Spinal cord (tissue), 10 donors: ENCODE results near the gene PCDHA9. TPM values are rescaled to one million over a fixed set of nuclear protein-coding genes. Genes with fewer than 3 reads are reported as not detected.
A peak's percentile ranks its signal among the peaks of the same experiment; 100 is the strongest.

Experiments used
- DNase-seq, 6 donors: peaks; one replicate each; pipeline versions ENCODE4 v3.0.0 to v3.0.0-alpha.2; 2013 to 2015; ENCODE audit warnings: low spot score in 6 of 6, low read depth in 4 of 6
- H3K27ac ChIP-seq: one replicate; pipeline ENCODE4 v1.5.1; 2013; ENCODE audit warnings: low read depth, low read length, control low read depth
- H3K27me3 ChIP-seq: one replicate; pipeline ENCODE4 v1.6.1; 2013; ENCODE audit warnings: low read length; ENCODE audit not compliant: control insufficient read depth, insufficient read depth
- H3K36me3 ChIP-seq: one replicate; pipeline ENCODE4 v1.6.1; 2013; ENCODE audit warnings: low read length; ENCODE audit not compliant: control insufficient read depth, insufficient read depth
- H3K4me1 ChIP-seq: one replicate; pipeline ENCODE4 v1.6.1; 2013; ENCODE audit warnings: low read length; ENCODE audit not compliant: control insufficient read depth, insufficient read depth
- H3K4me3 ChIP-seq: one replicate; pipeline ENCODE4 v1.5.1; 2013; ENCODE audit warnings: low read depth, low read length, control low read depth
- H3K9me3 ChIP-seq: one replicate; pipeline ENCODE4 v1.6.1; 2013; ENCODE audit warnings: low read length; ENCODE audit not compliant: control insufficient read depth, insufficient read depth
- WGBS: methylation state at CpG from one replicate; pipeline ENCODE4 v1.1.5; 2013; ENCODE audit warnings: missing lambda C conversion rate; ENCODE audit not compliant: insufficient coverage; 5-methylcytosine and 5-hydroxymethylcytosine counted together
- polyA plus RNA-seq, 2 donors: library from polyadenylated mRNA; unstranded; fragments of 120-200 nt; gene quantifications; one replicate each; pipeline ENCODE4 v1.2.1, GENCODE V29; 2013; ENCODE audit not compliant: insufficient read length in 2 of 2
- total RNA-seq, 2 donors: library from RNA; depleted of rRNA in 1 of 2; stranded (reverse); fragments of 120-200 nt in 1 of 2; fragments of >200 nt in 1 of 2; gene quantifications; one replicate each; pipeline versions ENCODE4 v1.2.3 to v1.2.4, GENCODE V29; 2013 to 2014
- donor health status: healthy.

The PCDHA9 gene
- total and polyA plus RNA-seq, 4 donors: 0.11 to 4.1 (median 2.3) TPM

GRCh38 chr5:140881889-140882590 lies 33.9 kb downstream of the PCDHA9 start, which contains the start of gene PCDHA13:
PCDHA13 (plus strand) TSS chr5:140882124; CDS start chr5:140882269, 145 bp downstream.
- Histone ChIP-seq H3K9me3 (peaks cover 27% of the 10 kb centered on the region), H3K4me1 (peaks cover 7% of the 10 kb centered on the region), H3K36me3 (peaks cover 17% of the 10 kb centered on the region), H3K4me3 (peak within 1 kb of the TSS; percentile 26), H3K27me3 (no peaks in the 10 kb centered on the region), H3K27ac (no peak within 1 kb of the TSS)
- 3% methylated on average over 19 of the region's 35 CpGs for WGBS
- DNase-seq: peak in 2 of 6 donors; percentile 38 to 77

DNA sequence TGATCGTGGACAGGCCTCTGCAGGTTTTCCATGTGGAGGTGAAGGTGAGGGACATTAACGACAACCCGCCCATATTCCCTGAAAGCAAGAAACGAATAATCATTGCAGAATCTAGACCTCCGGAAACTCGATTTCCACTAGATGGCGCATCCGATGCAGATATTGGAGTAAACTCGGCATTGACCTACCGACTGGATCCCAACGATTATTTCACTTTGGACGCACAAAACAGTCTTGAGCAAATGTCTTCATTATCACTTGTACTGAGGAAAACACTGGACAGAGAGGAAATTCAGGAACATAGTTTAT lies 34.4 kb downstream of the PCDHA9 start:
- H3K36me3 ChIP-seq: peaks cover 12% of the 10 kb centered on the region
- 13% methylated on average over 12 of the region's 12 CpGs for WGBS
- peak overlapping the region; percentile 26 for H3K4me3 ChIP-seq
- H3K9me3 ChIP-seq: peaks cover 23% of the 10 kb centered on the region
- DNase-seq: peak in 2 of 6 donors; percentile 16 to 57
- H3K27me3 ChIP-seq: no peaks in the 10 kb centered on the region
- H3K4me1 ChIP-seq: peaks cover 7% of the 10 kb centered on the region
- no peak overlapping the region for H3K27ac ChIP-seq

DNA sequence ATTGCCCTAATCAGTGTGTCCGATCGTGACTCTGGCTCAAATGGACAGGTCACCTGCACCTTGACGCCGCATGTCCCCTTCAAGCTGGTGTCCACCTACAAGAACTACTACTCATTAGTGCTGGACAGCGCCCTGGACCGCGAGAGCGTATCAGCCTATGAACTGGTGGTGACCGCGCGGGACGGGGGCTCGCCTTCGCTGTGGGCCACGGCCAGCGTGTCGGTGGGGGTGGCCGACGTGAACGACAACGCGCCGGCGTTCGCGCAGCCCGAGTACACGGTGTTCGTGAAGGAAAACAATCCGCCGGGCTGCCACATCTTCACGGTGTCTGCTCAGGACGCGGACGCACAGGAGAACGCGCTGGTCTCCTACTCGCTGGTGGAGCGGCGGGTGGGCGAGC lies 35.2 kb downstream of the PCDHA9 start:
- 34% methylated on average over 41 of the region's 41 CpGs for WGBS
- no peak overlapping the region for H3K27ac ChIP-seq
- no peak overlapping the region for H3K4me3 ChIP-seq
- DNase-seq: no peak
- H3K4me1 ChIP-seq: peaks cover 7% of the 10 kb centered on the region
- no peaks in the 10 kb centered on the region for H3K27me3 ChIP-seq
- H3K36me3 ChIP-seq: peaks cover 11% of the 10 kb centered on the region
- peaks cover 22% of the 10 kb centered on the region for H3K9me3 ChIP-seq

DNA sequence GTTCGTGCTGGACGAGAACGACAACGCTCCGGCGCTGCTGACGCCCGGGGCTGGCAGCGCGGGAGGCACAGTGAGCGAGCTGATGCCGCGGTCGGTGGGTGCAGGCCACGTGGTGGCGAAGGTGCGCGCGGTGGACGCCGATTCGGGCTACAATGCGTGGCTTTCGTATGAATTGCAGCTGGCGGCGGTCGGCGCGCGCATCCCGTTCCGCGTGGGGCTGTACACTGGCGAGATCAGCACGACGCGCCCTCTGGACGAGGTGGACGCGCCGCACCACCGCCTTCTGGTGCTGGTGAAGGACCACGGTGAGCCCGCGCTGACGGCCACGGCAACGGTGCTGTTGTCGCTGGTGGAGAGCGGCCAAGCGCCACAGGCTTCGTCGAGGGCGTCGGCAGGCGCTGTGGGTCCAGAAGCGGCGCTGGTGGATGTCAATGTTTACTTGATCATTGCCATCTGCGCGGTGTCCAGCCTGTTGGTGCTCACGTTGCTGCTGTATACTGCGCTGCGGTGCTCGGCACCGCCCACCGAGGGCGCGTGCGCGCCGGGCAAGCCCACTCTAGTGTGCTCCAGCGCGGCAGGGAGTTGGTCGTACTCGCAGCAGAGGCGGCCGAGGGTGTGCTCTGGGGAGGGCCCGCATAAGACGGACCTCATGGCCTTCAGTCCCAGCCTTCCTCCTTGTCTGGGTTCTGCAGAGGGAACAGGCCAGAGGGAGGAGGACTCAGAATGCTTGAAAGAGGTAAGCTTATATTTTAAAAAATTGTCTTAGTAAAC lies 35.9 kb downstream of the PCDHA9 start:
- 33% methylated on average over 79 of the region's 79 CpGs for WGBS
- DNase-seq: no peak
- Histone ChIP-seq H3K27me3 (no peaks in the 10 kb centered on the region), H3K4me3 (no peak overlapping the region), H3K36me3 (peaks cover 11% of the 10 kb centered on the region), H3K4me1 (peaks cover 7% of the 10 kb centered on the region), H3K9me3 (peaks cover 20% of the 10 kb centered on the region), H3K27ac (no peak overlapping the region)

Other genes starting within 250 kb of the PCDHA9 start
- gene CD14, start 215.2 kb upstream of the PCDHA9 start, total RNA-seq: 10 to 100 TPM; 38.3 to 42.4 TPM
- 10 to 100 TPM in 1 of 2 donors, 1 to 10 TPM in 1; 7.9 to 11.3 TPM for gene CD14, start 215.2 kb upstream of the PCDHA9 start, polyA plus RNA-seq
- 1 to 10 TPM; 6.7 to 9.3 TPM for gene TMCO6, start 208.9 kb upstream of the PCDHA9 start, total RNA-seq
- 10 to 100 TPM; 11.6 to 16.2 TPM for gene TMCO6, start 208.9 kb upstream of the PCDHA9 start, polyA plus RNA-seq
- 10 to 100 TPM; 43.1 to 86.1 TPM for gene NDUFA2, start 200.8 kb upstream of the PCDHA9 start, total RNA-seq
- 10 to 100 TPM; 95.1 to 96.2 TPM for gene NDUFA2, start 200.8 kb upstream of the PCDHA9 start, polyA plus RNA-seq
- 100 to 1,000 TPM in 1 of 2 donors, 10 to 100 TPM in 1; 62.7 to 119 TPM for gene IK, start 200.6 kb upstream of the PCDHA9 start, total RNA-seq
- gene IK, start 200.6 kb upstream of the PCDHA9 start, polyA plus RNA-seq: 100 to 1,000 TPM; 141 to 149 TPM
- 10 to 100 TPM in 1 of 2 donors, 1 to 10 TPM in 1; 9.4 to 11.7 TPM for gene WDR55, start 183.5 kb upstream of the PCDHA9 start, total RNA-seq
- gene WDR55, start 183.5 kb upstream of the PCDHA9 start, polyA plus RNA-seq: 10 to 100 TPM; 15.9 to 22.1 TPM
- under 1 TPM; 0.40 to 0.72 TPM for gene DND1, start 174.8 kb upstream of the PCDHA9 start, total RNA-seq
- 1 to 10 TPM in 1 of 2 donors, not detected in 1; 2.4 TPM for gene DND1, start 174.8 kb upstream of the PCDHA9 start, polyA plus RNA-seq
- gene HARS1, start 157.0 kb upstream of the PCDHA9 start, total RNA-seq: 10 to 100 TPM; 51.4 to 65.1 TPM
- 100 to 1,000 TPM in 1 of 2 donors, 10 to 100 TPM in 1; 86.3 to 100 TPM for gene HARS1, start 157.0 kb upstream of the PCDHA9 start, polyA plus RNA-seq
- 10 to 100 TPM; 24.7 to 36.6 TPM for gene HARS2, start 156.9 kb upstream of the PCDHA9 start, total RNA-seq
- gene HARS2, start 156.9 kb upstream of the PCDHA9 start, polyA plus RNA-seq: 10 to 100 TPM; 36.9 to 45.9 TPM
- gene ZMAT2, start 147.9 kb upstream of the PCDHA9 start, total RNA-seq: 100 to 1,000 TPM in 1 of 2 donors, 10 to 100 TPM in 1; 36.5 to 102 TPM
- gene ZMAT2, start 147.9 kb upstream of the PCDHA9 start, polyA plus RNA-seq: 100 to 1,000 TPM; 103 to 109 TPM
- gene PCDHA1, start 62.2 kb upstream of the PCDHA9 start, total RNA-seq: 1 to 10 TPM; 1.0 to 4.5 TPM
- gene PCDHA1, start 62.2 kb upstream of the PCDHA9 start, polyA plus RNA-seq: 1 to 10 TPM; 6.5 to 9.7 TPM
- gene PCDHA2, start 53.5 kb upstream of the PCDHA9 start, total RNA-seq: 1 to 10 TPM in 1 of 2 donors, under 1 TPM in 1; 0.99 to 3.3 TPM
- gene PCDHA2, start 53.5 kb upstream of the PCDHA9 start, polyA plus RNA-seq: 1 to 10 TPM; 4.6 to 5.7 TPM
- gene PCDHA3, start 47.3 kb upstream of the PCDHA9 start, total RNA-seq: 1 to 10 TPM; 2.1 to 8.3 TPM
- gene PCDHA3, start 47.3 kb upstream of the PCDHA9 start, polyA plus RNA-seq: 10 to 100 TPM in 1 of 2 donors, 1 to 10 TPM in 1; 9.5 to 13.2 TPM
- 1 to 10 TPM; 3.2 to 8.6 TPM for gene PCDHA4, start 41.3 kb upstream of the PCDHA9 start, total RNA-seq
- gene PCDHA4, start 41.3 kb upstream of the PCDHA9 start, polyA plus RNA-seq: 1 to 10 TPM; 5.9 to 8.7 TPM
- gene PCDHA5, start 26.8 kb upstream of the PCDHA9 start, total RNA-seq: 1 to 10 TPM; 1.4 to 3.0 TPM
- gene PCDHA5, start 26.8 kb upstream of the PCDHA9 start, polyA plus RNA-seq: 1 to 10 TPM; 3.7 to 4.4 TPM
- 1 to 10 TPM; 3.0 to 6.9 TPM for gene PCDHA6, start 20.4 kb upstream of the PCDHA9 start, total RNA-seq
- gene PCDHA6, start 20.4 kb upstream of the PCDHA9 start, polyA plus RNA-seq: 10 to 100 TPM; 12.8 to 12.9 TPM
- gene PCDHA7, start 14.1 kb upstream of the PCDHA9 start, total RNA-seq: 1 to 10 TPM; 1.8 to 4.8 TPM
- gene PCDHA7, start 14.1 kb upstream of the PCDHA9 start, polyA plus RNA-seq: 1 to 10 TPM; 6.2 to 6.4 TPM
- 1 to 10 TPM in 1 of 2 donors, under 1 TPM in 1; 0.99 to 2.2 TPM for gene PCDHA8, start 7.2 kb upstream of the PCDHA9 start, total RNA-seq
- 1 to 10 TPM in 1 of 2 donors, under 1 TPM in 1; 0.63 to 4.3 TPM for gene PCDHA8, start 7.2 kb upstream of the PCDHA9 start, polyA plus RNA-seq
- gene PCDHA10, start 7.5 kb downstream of the PCDHA9 start, total RNA-seq: 1 to 10 TPM; 2.6 to 4.6 TPM
- gene PCDHA10, start 7.5 kb downstream of the PCDHA9 start, polyA plus RNA-seq: 10 to 100 TPM in 1 of 2 donors, 1 to 10 TPM in 1; 1.1 to 10.8 TPM
- gene PCDHA11, start 20.6 kb downstream of the PCDHA9 start, total RNA-seq: 10 to 100 TPM in 1 of 2 donors, 1 to 10 TPM in 1; 3.0 to 10.8 TPM
- 10 to 100 TPM; 10.6 to 13.0 TPM for gene PCDHA11, start 20.6 kb downstream of the PCDHA9 start, polyA plus RNA-seq
- 1 to 10 TPM; 2.5 to 3.8 TPM for gene PCDHA12, start 26.9 kb downstream of the PCDHA9 start, total RNA-seq
- gene PCDHA12, start 26.9 kb downstream of the PCDHA9 start, polyA plus RNA-seq: 1 to 10 TPM; 3.4 to 4.8 TPM
- 10 to 100 TPM in 1 of 2 donors, 1 to 10 TPM in 1; 1.9 to 12.4 TPM for gene PCDHA13, start 33.7 kb downstream of the PCDHA9 start, total RNA-seq
- gene PCDHA13, start 33.7 kb downstream of the PCDHA9 start, polyA plus RNA-seq: 1 to 10 TPM; 3.6 to 5.7 TPM
- 10 to 100 TPM in 1 of 2 donors, 1 to 10 TPM in 1; 3.3 to 14.2 TPM for gene PCDHAC1, start 77.9 kb downstream of the PCDHA9 start, total RNA-seq
- gene PCDHAC1, start 77.9 kb downstream of the PCDHA9 start, polyA plus RNA-seq: 1 to 10 TPM; 3.6 to 3.8 TPM
- gene PCDHAC2, start 118.1 kb downstream of the PCDHA9 start, total RNA-seq: 10 to 100 TPM in 1 of 2 donors, 1 to 10 TPM in 1; 6.3 to 27.1 TPM
- 10 to 100 TPM; 13.5 to 14.1 TPM for gene PCDHAC2, start 118.1 kb downstream of the PCDHA9 start, polyA plus RNA-seq
- under 1 TPM; 0.06 to 0.20 TPM for gene PCDHB1, start 203.0 kb downstream of the PCDHA9 start, total RNA-seq
- gene PCDHB1, start 203.0 kb downstream of the PCDHA9 start, polyA plus RNA-seq: under 1 TPM; 0.05 to 0.11 TPM
- gene PCDHB2, start 246.2 kb downstream of the PCDHA9 start, total RNA-seq: 1 to 10 TPM; 5.2 to 5.8 TPM
- 10 to 100 TPM; 10.3 to 10.8 TPM for gene PCDHB2, start 246.2 kb downstream of the PCDHA9 start, polyA plus RNA-seq